Measurements from ENCODE around the gene ADAMTS15. TPM values are rescaled to one million over a fixed set of nuclear protein-coding genes. Genes with fewer than 3 reads are reported as not detected.

The ADAMTS15 gene
- total and polyA plus RNA-seq, 2 donors (not counting 3 experiments of a cell fraction or from before 2014, with no cell fraction given), result 0.08 TPM; not detected in 1

DNA sequence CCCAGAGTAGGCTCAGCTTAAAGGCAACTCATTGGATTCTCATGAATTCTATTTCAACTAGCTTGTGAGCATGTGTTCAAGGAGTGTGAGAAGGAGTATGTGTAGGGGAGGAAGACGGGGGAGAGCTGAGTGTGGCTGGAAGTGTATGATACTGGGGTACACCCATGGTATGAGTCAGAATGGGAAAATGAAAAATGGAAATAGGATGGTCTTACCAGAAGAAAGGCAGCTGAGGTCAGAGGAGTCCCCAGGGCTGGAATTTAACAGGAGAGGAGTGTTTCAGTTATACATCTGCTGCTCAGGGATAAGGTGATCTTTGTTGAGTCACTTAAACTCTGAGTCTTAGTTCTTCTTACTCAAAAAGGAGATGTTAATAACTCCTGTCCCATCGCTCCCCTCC is 6.7 kb upstream of the ADAMTS15 start:
- no peaks in the 10 kb centered on the region for H3K9me3 ChIP-seq (replicated peaks; ENCODE audit: control insufficient read depth, insufficient read depth, low read length)
- DNase-seq (ENCODE audit: low read depth, low spot score) (no peak), FAIRE-seq (no peak)
- H3K4me2 ChIP-seq (ENCODE audit: insufficient read depth, low read length), result no peak overlapping the region
- TF ChIP-seq POLR2A (IDR thresholded peaks at IDR 0.05; ENCODE audit: low read depth, low read length), result no peak
- H4K20me1 ChIP-seq (replicated peaks; ENCODE audit: control insufficient read depth, extremely low read depth, insufficient read depth, low read length), result no peaks in the 10 kb centered on the region
- H3K36me3 ChIP-seq (ENCODE audit: control insufficient read depth in 2 of 2, extremely low read depth in 1 of 2, insufficient read depth in 2 of 2, low read length in 2 of 2), result no peaks in the 10 kb centered on the region
- H3K79me2 ChIP-seq (ENCODE audit: control insufficient read depth, insufficient read depth, low read length), result no peaks in the 10 kb centered on the region
- no TSS peak for BruUV-seq (replicated peaks)
- POLR2A ChIA-PET, result no interaction called here
- CTCF ChIA-PET, result interaction anchor here (1.0 to 2.1 kb wide), 4 partner anchors 10 to 1233 kb away, joined by 4 to 12 read pairs (median 6); no protein-coding TSS in a partner anchor
- H3K9me1 ChIP-seq (replicated peaks; ENCODE audit: control insufficient read depth, extremely low read depth, insufficient read depth, low read length), result no peaks in the 10 kb centered on the region
- H3K9ac ChIP-seq (replicated peaks; ENCODE audit: extremely low read depth, insufficient read depth, low read length), result no peak overlapping the region
- no peak overlapping the region for H3K4me3 ChIP-seq (replicated peaks in 1 of 3; ENCODE audit: insufficient read depth in 1 of 3, low read depth in 1 of 3, low read length in 3 of 3)
- no peaks in the 10 kb centered on the region for H3K4me1 ChIP-seq (ENCODE audit: control insufficient read depth, extremely low read depth, insufficient read depth, low read length)
- dilution Hi-C loops (cut with MboI; ENCODE audit: extremely low pct_ligation_motif_present, low sequenced_read_pairs) (loop anchor here (25.0 kb wide), 1 partner anchor 421 kb away; no protein-coding TSS in a partner anchor), intact Hi-C loops (cut with micrococcal nuclease) (no loop called here)
- H3K27me3 ChIP-seq (ENCODE audit: control insufficient read depth in 2 of 2, insufficient read depth in 2 of 2, low read length in 2 of 2), result peaks cover 0 to 3% of the 10 kb centered on the region in 2 experiments
- H3K27ac ChIP-seq (ENCODE audit: insufficient read depth, low read depth, low read length), result no peak overlapping the region
- H2AFZ ChIP-seq (ENCODE audit: low read depth, low read length), result no peak overlapping the region

- TF ChIP-seq JUN (IDR thresholded peaks at IDR 0.05; ENCODE audit: borderline replicate concordance, insufficient read depth, insufficient read length, low read depth) (no peak), MAX (IDR thresholded peaks at IDR 0.05; ENCODE audit: insufficient read depth, insufficient read length) (no peak), GATA2 (IDR thresholded peaks at IDR 0.05; ENCODE audit: insufficient read depth, insufficient read length, low read depth, low read length) (no peak), POLR2A (IDR thresholded peaks at IDR 0.05; ENCODE audit: low read depth, low read length) (no peak), FOS (IDR thresholded peaks at IDR 0.05; ENCODE audit: borderline replicate concordance, insufficient read depth, low read length) (no peak), EZH2 (IDR thresholded peaks at IDR 0.05; ENCODE audit: borderline replicate concordance, low read depth, low read length, severe bottlenecking) (no peak), POLR2AphosphoS5 (IDR thresholded peaks at IDR 0.05; ENCODE audit: insufficient read depth, low read depth, low read length) (no peak), MYC (IDR thresholded peaks at IDR 0.05; ENCODE audit: low read depth, low read length) (no peak)
- TF ChIP-seq, protein P1, sequence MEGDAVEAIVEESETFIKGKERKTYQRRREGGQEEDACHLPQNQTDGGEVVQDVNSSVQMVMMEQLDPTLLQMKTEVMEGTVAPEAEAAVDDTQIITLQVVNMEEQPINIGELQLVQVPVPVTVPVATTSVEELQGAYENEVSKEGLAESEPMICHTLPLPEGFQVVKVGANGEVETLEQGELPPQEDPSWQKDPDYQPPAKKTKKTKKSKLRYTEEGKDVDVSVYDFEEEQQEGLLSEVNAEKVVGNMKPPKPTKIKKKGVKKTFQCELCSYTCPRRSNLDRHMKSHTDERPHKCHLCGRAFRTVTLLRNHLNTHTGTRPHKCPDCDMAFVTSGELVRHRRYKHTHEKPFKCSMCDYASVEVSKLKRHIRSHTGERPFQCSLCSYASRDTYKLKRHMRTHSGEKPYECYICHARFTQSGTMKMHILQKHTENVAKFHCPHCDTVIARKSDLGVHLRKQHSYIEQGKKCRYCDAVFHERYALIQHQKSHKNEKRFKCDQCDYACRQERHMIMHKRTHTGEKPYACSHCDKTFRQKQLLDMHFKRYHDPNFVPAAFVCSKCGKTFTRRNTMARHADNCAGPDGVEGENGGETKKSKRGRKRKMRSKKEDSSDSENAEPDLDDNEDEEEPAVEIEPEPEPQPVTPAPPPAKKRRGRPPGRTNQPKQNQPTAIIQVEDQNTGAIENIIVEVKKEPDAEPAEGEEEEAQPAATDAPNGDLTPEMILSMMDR (IDR thresholded peaks at IDR 0.05; ENCODE audit: extremely low read depth in 1 of 2, insufficient read depth in 1 of 2, low read depth in 1 of 2, low read length in 2 of 2), result no peak
- H3K9me3 ChIP-seq (replicated peaks; ENCODE audit: control insufficient read depth, insufficient read depth, low read length), result no peaks in the 10 kb centered on the region
- no peaks in the 10 kb centered on the region for H3K9me1 ChIP-seq (replicated peaks; ENCODE audit: control insufficient read depth, extremely low read depth, insufficient read depth, low read length)
- BruUV-seq (replicated peaks), result no TSS peak
- dilution Hi-C loops (cut with MboI; ENCODE audit: extremely low pct_ligation_motif_present, low sequenced_read_pairs) (loop anchor here (25.0 kb wide), 1 partner anchor 420 kb away; no protein-coding TSS in a partner anchor), intact Hi-C loops (cut with micrococcal nuclease) (no loop called here)
- no peak overlapping the region for H2AFZ ChIP-seq (ENCODE audit: low read depth, low read length)
- H3K4me1 ChIP-seq (ENCODE audit: control insufficient read depth, extremely low read depth, insufficient read depth, low read length), result no peaks in the 10 kb centered on the region
- DNase-seq (ENCODE audit: low read depth, low spot score) (no peak), FAIRE-seq (no peak)
- no peak overlapping the region for H3K4me3 ChIP-seq (replicated peaks in 1 of 3; ENCODE audit: insufficient read depth in 1 of 3, low read depth in 1 of 3, low read length in 3 of 3)
- H3K9ac ChIP-seq (replicated peaks; ENCODE audit: extremely low read depth, insufficient read depth, low read length), result no peak overlapping the region
- no peaks in the 10 kb centered on the region for H3K36me3 ChIP-seq (ENCODE audit: control insufficient read depth in 2 of 2, extremely low read depth in 1 of 2, insufficient read depth in 2 of 2, low read length in 2 of 2)
- H3K27ac ChIP-seq (ENCODE audit: insufficient read depth, low read depth, low read length), result no peak overlapping the region
- no peak overlapping the region for H3K4me2 ChIP-seq (ENCODE audit: insufficient read depth, low read length)
- ChIA-PET POLR2A (no interaction called here), CTCF (interaction anchor here (0.7 to 2.1 kb wide), 5 partner anchors 8 to 1232 kb away, joined by 3 to 12 read pairs (median 4); no protein-coding TSS in a partner anchor)
- no peaks in the 10 kb centered on the region for H4K20me1 ChIP-seq (replicated peaks; ENCODE audit: control insufficient read depth, extremely low read depth, insufficient read depth, low read length)
- H3K79me2 ChIP-seq (ENCODE audit: control insufficient read depth, insufficient read depth, low read length), result no peaks in the 10 kb centered on the region
- peaks cover 0 to 3% of the 10 kb centered on the region in 2 experiments for H3K27me3 ChIP-seq (ENCODE audit: control insufficient read depth in 2 of 2, insufficient read depth in 2 of 2, low read length in 2 of 2)
Observed at GRCh38 chr11:130442737-130443136, 5.7 kb upstream of the ADAMTS15 start.

Data from endothelial cell of umbilical vein (primary cell).